ENCODE data around the gene LINGO3. TPM values are rescaled to one million over a fixed set of nuclear protein-coding genes. Genes with fewer than 3 reads are reported as not detected.
"Not testable (repeated sequence)": the region's sequence is repeated elsewhere in the genome, so short reads cannot be mapped to it uniquely, and the experiment has no call there.

The LINGO3 gene
- total RNA-seq, 1 donor: not detected

DNA sequence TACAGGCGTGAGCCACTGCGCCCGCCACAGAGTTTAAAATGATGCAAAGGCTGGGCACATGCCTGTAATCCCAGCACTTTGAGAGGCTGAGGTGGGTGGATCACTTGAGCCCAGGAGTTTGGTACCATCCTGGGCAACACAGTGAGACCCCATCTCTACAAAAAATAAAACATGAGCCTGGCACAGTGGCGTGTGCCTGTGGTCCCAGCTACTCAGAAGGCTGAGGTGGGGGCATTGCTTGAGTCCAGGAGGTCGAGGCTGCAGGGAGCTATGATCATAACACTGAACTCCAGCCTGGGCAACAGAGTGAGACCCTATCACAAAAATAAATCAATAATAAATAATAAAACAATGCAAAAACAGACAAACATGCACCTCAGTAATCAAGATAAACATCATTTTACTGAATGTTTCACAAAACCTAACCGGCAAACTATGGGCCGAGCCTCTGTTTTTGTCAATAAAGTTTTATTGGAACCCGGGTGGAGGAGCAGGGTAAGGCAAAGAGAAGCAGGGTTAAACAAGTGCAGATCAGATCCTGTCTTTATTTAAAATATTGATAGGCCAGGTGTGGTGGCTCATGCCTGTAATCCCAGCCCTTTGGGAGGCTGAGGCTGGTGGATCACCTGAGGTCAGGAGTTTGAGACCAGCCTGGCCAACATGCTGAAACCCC lies 24.0 kb downstream of the LINGO3 start:
- Histone ChIP-seq H3K27ac (ENCODE audit: low read depth, low read length) (no peak overlapping the region), H3K4me3 (ENCODE audit: insufficient read depth, low read length) (no peak overlapping the region), H4K20me1 (ENCODE audit: insufficient read depth, low read length) (peaks cover 59% of the 10 kb centered on the region), H3K36me3 (ENCODE audit: insufficient read depth, low read length) (no peaks in the 10 kb centered on the region), H3K79me2 (ENCODE audit: insufficient read depth, low read length) (no peaks in the 10 kb centered on the region), H3K27me3 (ENCODE audit: insufficient read depth, low read length) (peaks cover 7% of the 10 kb centered on the region), H3K4me2 (ENCODE audit: insufficient read depth, low read length) (no peak overlapping the region), H3K9me3 (ENCODE audit: low read depth, low read length) (no peaks in the 10 kb centered on the region), H3K4me1 (ENCODE audit: insufficient read depth, low read length) (peaks cover 7% of the 10 kb centered on the region), H2AFZ (ENCODE audit: low read length) (no peak overlapping the region)
- DNase-seq (ENCODE audit: insufficient read length, low spot score, missing footprints): peak; percentile 10
- TF ChIP-seq, protein P1, sequence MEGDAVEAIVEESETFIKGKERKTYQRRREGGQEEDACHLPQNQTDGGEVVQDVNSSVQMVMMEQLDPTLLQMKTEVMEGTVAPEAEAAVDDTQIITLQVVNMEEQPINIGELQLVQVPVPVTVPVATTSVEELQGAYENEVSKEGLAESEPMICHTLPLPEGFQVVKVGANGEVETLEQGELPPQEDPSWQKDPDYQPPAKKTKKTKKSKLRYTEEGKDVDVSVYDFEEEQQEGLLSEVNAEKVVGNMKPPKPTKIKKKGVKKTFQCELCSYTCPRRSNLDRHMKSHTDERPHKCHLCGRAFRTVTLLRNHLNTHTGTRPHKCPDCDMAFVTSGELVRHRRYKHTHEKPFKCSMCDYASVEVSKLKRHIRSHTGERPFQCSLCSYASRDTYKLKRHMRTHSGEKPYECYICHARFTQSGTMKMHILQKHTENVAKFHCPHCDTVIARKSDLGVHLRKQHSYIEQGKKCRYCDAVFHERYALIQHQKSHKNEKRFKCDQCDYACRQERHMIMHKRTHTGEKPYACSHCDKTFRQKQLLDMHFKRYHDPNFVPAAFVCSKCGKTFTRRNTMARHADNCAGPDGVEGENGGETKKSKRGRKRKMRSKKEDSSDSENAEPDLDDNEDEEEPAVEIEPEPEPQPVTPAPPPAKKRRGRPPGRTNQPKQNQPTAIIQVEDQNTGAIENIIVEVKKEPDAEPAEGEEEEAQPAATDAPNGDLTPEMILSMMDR (IDR thresholded peaks at IDR 0.05; ENCODE audit: extremely low read depth, low read depth, low read length): no peak

GRCh38 chr19:2282862-2283237 lies 25.1 kb downstream of the LINGO3 start:
- no peaks in the 10 kb centered on the region for H3K9me3 ChIP-seq (ENCODE audit: low read depth, low read length)
- no peak overlapping the region for H3K4me2 ChIP-seq (ENCODE audit: insufficient read depth, low read length)
- H3K4me1 ChIP-seq (ENCODE audit: insufficient read depth, low read length): peaks cover 7% of the 10 kb centered on the region
- no peak overlapping the region for H2AFZ ChIP-seq (ENCODE audit: low read length)
- DNase-seq (ENCODE audit: insufficient read length, low spot score, missing footprints): no peak
- no peak overlapping the region for H3K27ac ChIP-seq (ENCODE audit: low read depth, low read length)
- H3K4me3 ChIP-seq (ENCODE audit: insufficient read depth, low read length): no peak overlapping the region
- H4K20me1 ChIP-seq (ENCODE audit: insufficient read depth, low read length): peaks cover 52% of the 10 kb centered on the region
- H3K27me3 ChIP-seq (ENCODE audit: insufficient read depth, low read length): no peaks in the 10 kb centered on the region
- peaks cover 4% of the 10 kb centered on the region for H3K79me2 ChIP-seq (ENCODE audit: insufficient read depth, low read length)
- no peaks in the 10 kb centered on the region for H3K36me3 ChIP-seq (ENCODE audit: insufficient read depth, low read length)
- TF ChIP-seq, protein P1 (IDR thresholded peaks at IDR 0.05; ENCODE audit: extremely low read depth, low read depth, low read length): no peak

- Histone ChIP-seq H3K27me3 (ENCODE audit: insufficient read depth, low read length) (no peaks in the 10 kb centered on the region), H4K20me1 (ENCODE audit: insufficient read depth, low read length) (peaks cover 48% of the 10 kb centered on the region), H3K79me2 (ENCODE audit: insufficient read depth, low read length) (peaks cover 4% of the 10 kb centered on the region), H2AFZ (ENCODE audit: low read length) (no peak within 1 kb of the TSS), H3K4me2 (ENCODE audit: insufficient read depth, low read length) (peak within 1 kb of the TSS; percentile 65), H3K9me3 (ENCODE audit: low read depth, low read length) (no peaks in the 10 kb centered on the region), H3K36me3 (ENCODE audit: insufficient read depth, low read length) (no peaks in the 10 kb centered on the region), H3K4me1 (ENCODE audit: insufficient read depth, low read length) (peaks cover 7% of the 10 kb centered on the region), H3K27ac (ENCODE audit: low read depth, low read length) (no peak within 1 kb of the TSS), H3K4me3 (ENCODE audit: insufficient read depth, low read length) (peak within 1 kb of the TSS; percentile 55)
- TF ChIP-seq, protein P1 (IDR thresholded peaks at IDR 0.05; ENCODE audit: extremely low read depth, low read depth, low read length): no peak
- DNase-seq (ENCODE audit: insufficient read length, low spot score, missing footprints): peak; percentile 96
Observed at GRCh38 chr19:2282062-2282861, 25.7 kb downstream of the LINGO3 start, which contains the start of gene PEAK3. Gene PEAK3 (minus strand): TSS chr19:2282175. CDS start chr19:2280931, 1,244 bp downstream.

GRCh38 chr19:2281265-2282061 lies 26.5 kb downstream of the LINGO3 start:
- not testable (repeated sequence) for H3K4me1 ChIP-seq (ENCODE audit: insufficient read depth, low read length); H2AFZ ChIP-seq (ENCODE audit: low read length); H3K27ac ChIP-seq (ENCODE audit: low read depth, low read length); DNase-seq (ENCODE audit: insufficient read length, low spot score, missing footprints); H3K9me3 ChIP-seq (ENCODE audit: low read depth, low read length); H3K27me3 ChIP-seq (ENCODE audit: insufficient read depth, low read length); H3K36me3 ChIP-seq (ENCODE audit: insufficient read depth, low read length); H3K79me2 ChIP-seq (ENCODE audit: insufficient read depth, low read length)
- H3K4me3 ChIP-seq (ENCODE audit: insufficient read depth, low read length): peak overlapping the region; percentile 55
- H4K20me1 ChIP-seq (ENCODE audit: insufficient read depth, low read length): peaks cover 50% of the 10 kb centered on the region
- peak overlapping the region; percentile 65 for H3K4me2 ChIP-seq (ENCODE audit: insufficient read depth, low read length)

All from osteoblast (primary cell).